ENCODE data around the gene RAP2A. TPM values are rescaled to one million over a fixed set of nuclear protein-coding genes. Genes with fewer than 3 reads are reported as not detected.

Gene RAP2A
- total and polyA plus RNA-seq, 4 donors = 7.5 to 46.0 (median 23.7) TPM

- ATAC-seq (ENCODE audit: insufficient read depth, low FRiP score) = no peak
- Histone ChIP-seq H3K4me1 (ENCODE audit: control insufficient read depth in 5 of 5, insufficient read depth in 5 of 5, low read length in 5 of 5) (peaks cover 0 to 8% (median 0%) of the 10 kb centered on the region in 5 donors), H3K4me3 (no peak overlapping the region), H3K27ac (ENCODE audit: low read depth in 1 of 2, low read length in 1 of 2) (no peak overlapping the region), H3K9me3 (ENCODE audit: control insufficient read depth in 4 of 4, insufficient read depth in 3 of 4, low read length in 3 of 4) (no peaks in the 10 kb centered on the region), H3K27me3 (ENCODE audit: control insufficient read depth in 3 of 3, insufficient read depth in 3 of 3, low read length in 2 of 3) (no peaks in the 10 kb centered on the region), H3K36me3 (ENCODE audit: control insufficient read depth in 4 of 4, insufficient read depth in 4 of 4, low read length in 4 of 4) (no peaks in the 10 kb centered on the region), H3K9ac (ENCODE audit: insufficient read depth in 1 of 2, low read length in 2 of 2) (no peak overlapping the region)
- TF ChIP-seq CTCF (IDR thresholded peaks at IDR 0.05; ENCODE audit: control extremely low read depth, extremely low read depth) = no peak
- DNase-seq = peak; percentile 34 to 71 (median 41)
- 82 to 88% methylated on average over 8 of the region's 8 CpGs for WGBS, 2 donors
Observed at GRCh38 chr13:97423300-97424045, 10.5 kb upstream of the RAP2A start.

GRCh38 chr13:97425590-97425989 lies 8.4 kb upstream of the RAP2A start:
- DNase-seq (no peak), ATAC-seq (ENCODE audit: insufficient read depth, low FRiP score) (no peak)
- TF ChIP-seq CTCF (IDR thresholded peaks at IDR 0.05; ENCODE audit: control extremely low read depth, extremely low read depth) = no peak
- no peak overlapping the region for H3K4me3 ChIP-seq
- H3K27ac ChIP-seq (ENCODE audit: low read depth in 1 of 2, low read length in 1 of 2) = no peak overlapping the region
- H3K36me3 ChIP-seq (ENCODE audit: control insufficient read depth in 4 of 4, insufficient read depth in 4 of 4, low read length in 4 of 4) = no peaks in the 10 kb centered on the region
- H3K27me3 ChIP-seq (ENCODE audit: control insufficient read depth in 3 of 3, insufficient read depth in 3 of 3, low read length in 2 of 3) = no peaks in the 10 kb centered on the region
- H3K9me3 ChIP-seq (ENCODE audit: control insufficient read depth in 4 of 4, insufficient read depth in 3 of 4, low read length in 3 of 4) = no peaks in the 10 kb centered on the region
- no peak overlapping the region for H3K9ac ChIP-seq (ENCODE audit: insufficient read depth in 1 of 2, low read length in 2 of 2)
- peaks cover 0 to 11% (median 8%) of the 10 kb centered on the region in 5 donors for H3K4me1 ChIP-seq (ENCODE audit: control insufficient read depth in 5 of 5, insufficient read depth in 5 of 5, low read length in 5 of 5)
- WGBS, 2 donors = 82 to 92% methylated on average over 2 of the region's 2 CpGs

- Histone ChIP-seq H3K9ac (ENCODE audit: insufficient read depth in 1 of 2, low read length in 2 of 2) (no peak overlapping the region), H3K27me3 (ENCODE audit: control insufficient read depth in 3 of 3, insufficient read depth in 3 of 3, low read length in 2 of 3) (no peaks in the 10 kb centered on the region), H3K36me3 (ENCODE audit: control insufficient read depth in 4 of 4, insufficient read depth in 4 of 4, low read length in 4 of 4) (no peaks in the 10 kb centered on the region), H3K4me1 (ENCODE audit: control insufficient read depth in 5 of 5, insufficient read depth in 5 of 5, low read length in 5 of 5) (peaks cover 0 to 21% (median 8%) of the 10 kb centered on the region in 5 donors), H3K27ac (ENCODE audit: low read depth in 1 of 2, low read length in 1 of 2) (no peak overlapping the region), H3K4me3 (no peak overlapping the region), H3K9me3 (ENCODE audit: control insufficient read depth in 4 of 4, insufficient read depth in 3 of 4, low read length in 3 of 4) (no peaks in the 10 kb centered on the region)
- 86 to 94% methylated on average over 3 of the region's 3 CpGs for whole genome bisulfite sequencing, 2 donors
- no peak for TF ChIP-seq CTCF (IDR thresholded peaks at IDR 0.05; ENCODE audit: control extremely low read depth, extremely low read depth)
- DNase-seq (no peak), ATAC-seq (ENCODE audit: insufficient read depth, low FRiP score) (no peak)
Observed at GRCh38 chr13:97426695-97427094, 7.3 kb upstream of the RAP2A start.
